ENCODE measurements around the gene RNF11.

The RNF11 gene

GRCh38 chr1:51252366-51252765 lies 16.3 kb downstream of the RNF11 start:
- H4K20me1 ChIP-seq (ENCODE audit: insufficient read depth, low read length): peaks cover 17% of the 10 kb centered on the region; the same call in 1 of the 2 replicates
- no peaks in the 10 kb centered on the region for H3K27me3 ChIP-seq (ENCODE audit: insufficient read depth, low read length, poor library complexity)
- H3K4me3 ChIP-seq (ENCODE audit: low read depth in 1 of 2, low read length in 2 of 2): no peak overlapping the region
- H3K79me2 ChIP-seq (ENCODE audit: insufficient read depth, low read length): peaks cover 96% of the 10 kb centered on the region
- H3K36me3 ChIP-seq (ENCODE audit: insufficient read depth, low read length): no peaks in the 10 kb centered on the region
- TF ChIP-seq EZH2 (IDR thresholded peaks at IDR 0.05; ENCODE audit: borderline replicate concordance, low read depth, low read length, severe bottlenecking) (no peak), CTCF (IDR thresholded peaks at IDR 0.05; ENCODE audit: borderline replicate concordance, extremely low read depth, low read length, poor library complexity, severe bottlenecking) (no peak)
- no peaks in the 10 kb centered on the region for H3K9me3 ChIP-seq (ENCODE audit: insufficient read depth, low read length, severe bottlenecking)
- no peak for ATAC-seq (ENCODE audit: insufficient read depth, low read depth)
- DNase-seq: no peak
- no peak overlapping the region for H2AFZ ChIP-seq (ENCODE audit: low read depth, low read length)
- H3K4me2 ChIP-seq (ENCODE audit: insufficient read depth, low read length): no peak overlapping the region
- no peaks in the 10 kb centered on the region; the same call in 1 of the 2 replicates for H3K4me1 ChIP-seq (ENCODE audit: insufficient read depth, low read length)
- H3K27ac ChIP-seq (ENCODE audit: low read length): no peak overlapping the region
- H3K9ac ChIP-seq (ENCODE audit: low read depth, low read length): no peak overlapping the region

- Histone ChIP-seq H3K79me2 (ENCODE audit: insufficient read depth, low read length) (peaks cover 95% of the 10 kb centered on the region), H3K9ac (ENCODE audit: low read depth, low read length) (no peak overlapping the region), H3K4me1 (ENCODE audit: insufficient read depth, low read length) (no peaks in the 10 kb centered on the region; the same call in 1 of the 2 replicates), H4K20me1 (ENCODE audit: insufficient read depth, low read length) (peaks cover 26% of the 10 kb centered on the region; the same call in 1 of the 2 replicates), H3K27me3 (ENCODE audit: insufficient read depth, low read length, poor library complexity) (no peaks in the 10 kb centered on the region), H3K36me3 (ENCODE audit: insufficient read depth, low read length) (no peaks in the 10 kb centered on the region), H3K4me2 (ENCODE audit: insufficient read depth, low read length) (no peak overlapping the region), H2AFZ (ENCODE audit: low read depth, low read length) (no peak overlapping the region), H3K4me3 (ENCODE audit: low read depth in 1 of 2, low read length in 2 of 2) (no peak overlapping the region), H3K27ac (ENCODE audit: low read length) (no peak overlapping the region), H3K9me3 (ENCODE audit: insufficient read depth, low read length, severe bottlenecking) (no peaks in the 10 kb centered on the region)
- TF ChIP-seq EZH2 (IDR thresholded peaks at IDR 0.05; ENCODE audit: borderline replicate concordance, low read depth, low read length, severe bottlenecking) (no peak), CTCF (IDR thresholded peaks at IDR 0.05; ENCODE audit: borderline replicate concordance, extremely low read depth, low read length, poor library complexity, severe bottlenecking) (no peak)
- no peak for ATAC-seq (ENCODE audit: insufficient read depth, low read depth)
- DNase-seq: no peak
Measured at GRCh38 chr1:51253691-51254090, 17.6 kb downstream of the RNF11 start.

DNA sequence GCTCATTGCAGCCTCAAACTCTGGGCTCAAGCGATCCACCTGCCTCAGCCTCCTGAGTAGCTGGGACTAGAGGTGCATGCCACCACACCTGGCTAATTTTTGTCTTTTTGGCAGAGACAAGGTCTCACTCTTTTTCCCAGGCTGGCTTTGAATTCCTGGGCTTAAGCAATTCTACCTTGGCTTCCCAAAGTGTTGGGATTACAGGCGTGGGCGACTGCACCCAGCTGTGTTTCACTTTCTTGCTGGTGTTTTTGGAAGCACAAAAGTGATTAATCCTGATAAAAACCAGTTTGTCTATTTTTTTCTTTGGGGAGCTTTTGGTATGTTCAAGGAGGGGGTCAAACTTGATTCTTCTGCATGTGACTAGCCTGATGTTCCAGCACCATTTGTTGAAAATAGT lies 19.3 kb downstream of the RNF11 start:
- Histone ChIP-seq H3K4me3 (ENCODE audit: low read depth in 1 of 2, low read length in 2 of 2) (no peak overlapping the region), H3K9ac (ENCODE audit: low read depth, low read length) (no peak overlapping the region), H3K36me3 (ENCODE audit: insufficient read depth, low read length) (no peaks in the 10 kb centered on the region), H3K27ac (ENCODE audit: low read length) (no peak overlapping the region), H3K4me2 (ENCODE audit: insufficient read depth, low read length) (no peak overlapping the region), H4K20me1 (ENCODE audit: insufficient read depth, low read length) (peaks cover 25% of the 10 kb centered on the region; the same call in 1 of the 2 replicates), H3K4me1 (ENCODE audit: insufficient read depth, low read length) (no peaks in the 10 kb centered on the region; the same call in 1 of the 2 replicates), H3K79me2 (ENCODE audit: insufficient read depth, low read length) (peaks cover 95% of the 10 kb centered on the region), H2AFZ (ENCODE audit: low read depth, low read length) (no peak overlapping the region), H3K9me3 (ENCODE audit: insufficient read depth, low read length, severe bottlenecking) (no peaks in the 10 kb centered on the region), H3K27me3 (ENCODE audit: insufficient read depth, low read length, poor library complexity) (no peaks in the 10 kb centered on the region)
- TF ChIP-seq CTCF (IDR thresholded peaks at IDR 0.05; ENCODE audit: borderline replicate concordance, extremely low read depth, low read length, poor library complexity, severe bottlenecking): no peak
- no peak for TF ChIP-seq EZH2 (IDR thresholded peaks at IDR 0.05; ENCODE audit: borderline replicate concordance, low read depth, low read length, severe bottlenecking)
- ATAC-seq (ENCODE audit: insufficient read depth, low read depth) (no peak), DNase-seq (no peak)

All from DND-41 (cell line).